ENCODE measurements around the gene ZSWIM1.

ZSWIM1 gene

DNA sequence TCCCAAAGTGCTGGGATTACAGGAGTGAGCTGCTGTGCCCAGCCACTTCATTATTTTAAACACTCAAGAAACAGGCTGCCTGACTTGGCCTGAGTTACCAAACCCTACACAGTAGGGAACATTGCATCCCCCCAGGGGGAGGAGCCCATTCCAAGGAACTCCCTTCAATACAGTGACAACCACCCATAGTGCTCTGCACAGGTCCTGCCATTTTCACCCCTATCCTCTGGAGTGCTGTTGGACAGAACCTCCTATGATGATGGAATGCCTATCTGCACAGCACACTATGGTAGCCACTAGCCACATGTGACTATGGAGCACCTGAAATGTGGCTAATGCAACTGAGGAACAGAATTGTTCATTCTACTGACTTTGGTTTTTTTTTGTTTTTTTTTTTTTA, 35.6 kb upstream of the ZSWIM1 start:
- no peak for TF ChIP-seq GATA2 (IDR thresholded peaks at IDR 0.05; ENCODE audit: low read depth, low read length)

GRCh38 chr20:45848421-45848820, 32.6 kb upstream of the ZSWIM1 start:
- TF ChIP-seq GATA2 (IDR thresholded peaks at IDR 0.05; ENCODE audit: low read depth, low read length) (no peak), GATA3 (IDR thresholded peaks at IDR 0.05; ENCODE audit: low read depth, low read length) (no peak)

- TF ChIP-seq GATA2 (IDR thresholded peaks at IDR 0.05; ENCODE audit: low read depth, low read length), result no peak
- TF ChIP-seq GATA3 (IDR thresholded peaks at IDR 0.05; ENCODE audit: low read depth, low read length), result no peak
Observed at GRCh38 chr20:45848969-45849582, 32.0 kb upstream of the ZSWIM1 start.

DNA sequence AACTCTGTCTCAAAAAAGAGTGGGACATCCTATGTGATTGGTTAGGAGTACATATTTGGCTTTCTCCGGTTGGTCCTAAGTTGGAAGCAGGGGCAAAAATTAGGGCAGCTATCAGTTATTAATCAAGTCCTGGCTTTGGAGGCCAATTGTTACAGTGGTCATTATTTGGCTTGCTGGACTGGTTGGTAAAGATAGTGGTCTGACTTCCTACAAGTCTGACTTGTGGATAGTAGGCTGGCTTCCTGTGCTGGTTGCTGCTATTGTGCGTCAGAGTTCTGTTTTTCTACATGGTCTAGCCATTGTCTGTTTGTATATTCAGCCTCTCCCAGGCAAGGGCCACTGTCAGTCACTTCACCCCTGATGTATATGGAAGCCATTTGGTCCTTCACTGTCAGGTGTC, 30.8 kb upstream of the ZSWIM1 start:
- TF ChIP-seq GATA3 (IDR thresholded peaks at IDR 0.05; ENCODE audit: low read depth, low read length) (no peak), GATA2 (IDR thresholded peaks at IDR 0.05; ENCODE audit: low read depth, low read length) (no peak)

GRCh38 chr20:45850926-45851325, 30.1 kb upstream of the ZSWIM1 start:
- TF ChIP-seq GATA2 (IDR thresholded peaks at IDR 0.05; ENCODE audit: low read depth, low read length), result no peak
- TF ChIP-seq GATA3 (IDR thresholded peaks at IDR 0.05; ENCODE audit: low read depth, low read length), result no peak

DNA sequence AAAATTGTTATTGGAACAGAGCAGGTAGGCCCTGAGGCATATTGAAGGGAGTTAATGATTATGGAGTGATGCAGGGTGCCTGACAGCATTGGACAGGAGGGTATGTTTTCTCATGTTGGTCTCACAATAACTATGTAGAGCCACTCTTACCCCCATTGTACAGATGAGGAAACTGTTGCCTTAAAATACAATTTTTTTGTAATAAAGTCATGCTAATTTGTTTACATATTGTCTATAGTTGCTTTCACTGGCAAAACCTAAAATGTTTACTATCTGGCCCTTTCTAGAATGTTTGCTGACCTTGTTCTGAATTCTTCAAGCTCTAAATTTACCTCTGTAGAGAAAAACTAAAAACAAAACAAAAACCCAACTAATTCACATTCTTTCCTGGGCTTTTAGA, 29.5 kb upstream of the ZSWIM1 start:
- no peak for TF ChIP-seq GATA3 (IDR thresholded peaks at IDR 0.05; ENCODE audit: low read depth, low read length)

DNA sequence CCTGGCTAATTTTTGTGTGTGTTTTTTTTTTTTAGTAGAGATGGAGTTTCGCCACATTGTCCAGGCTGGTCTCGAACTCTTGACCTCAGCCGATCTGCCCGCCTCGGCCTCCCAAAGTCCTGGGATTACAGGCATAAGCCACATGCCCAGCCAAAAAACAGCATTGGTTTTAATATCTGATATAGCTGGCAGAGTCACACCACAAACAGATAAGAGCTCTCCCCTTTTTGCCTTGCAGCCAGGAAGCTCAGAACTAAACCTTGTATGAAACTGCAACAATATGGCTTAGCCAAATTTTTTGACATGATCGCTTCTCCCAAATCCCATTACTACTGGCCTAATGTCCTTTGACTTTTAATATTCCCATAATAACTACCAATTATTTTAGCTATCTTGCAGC, 28.7 kb upstream of the ZSWIM1 start:
- TF ChIP-seq GATA3 (IDR thresholded peaks at IDR 0.05; ENCODE audit: low read depth, low read length), result no peak
- no peak for TF ChIP-seq GATA2 (IDR thresholded peaks at IDR 0.05; ENCODE audit: low read depth, low read length)

DNA sequence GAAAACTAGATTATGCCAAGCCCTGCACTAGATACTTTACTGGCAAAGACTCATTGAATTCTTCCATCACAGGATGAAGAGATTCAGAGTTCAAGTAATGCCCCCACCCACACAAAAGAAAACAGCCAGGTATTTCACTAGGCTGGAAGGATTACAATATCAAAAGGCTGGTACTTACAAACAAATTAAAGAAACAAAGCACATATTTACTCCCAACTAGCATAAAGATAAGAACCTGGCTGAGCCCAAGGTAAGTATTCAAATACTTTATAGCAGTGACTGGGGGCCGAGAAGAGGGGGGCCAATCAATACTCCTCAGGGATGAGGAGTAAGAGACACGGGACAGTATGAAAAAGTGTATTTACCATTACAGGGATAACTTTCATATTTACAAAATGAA, 27.5 kb upstream of the ZSWIM1 start:
- TF ChIP-seq GATA3 (IDR thresholded peaks at IDR 0.05; ENCODE audit: low read depth, low read length), result no peak
- TF ChIP-seq GATA2 (IDR thresholded peaks at IDR 0.05; ENCODE audit: low read depth, low read length), result no peak

GRCh38 chr20:45857114-45857881, 23.7 kb upstream of the ZSWIM1 start, which contains the start of the genes ACOT8 and ZSWIM3:
Gene ACOT8 (minus strand): TSS chr20:45857392. CDS start chr20:45857315, 77 bp downstream.
Gene ZSWIM3 (plus strand): TSS chr20:45857614. CDS start chr20:45857826, 212 bp downstream.
- TF ChIP-seq GATA3 (IDR thresholded peaks at IDR 0.05; ENCODE audit: low read depth, low read length), result no peak

DNA sequence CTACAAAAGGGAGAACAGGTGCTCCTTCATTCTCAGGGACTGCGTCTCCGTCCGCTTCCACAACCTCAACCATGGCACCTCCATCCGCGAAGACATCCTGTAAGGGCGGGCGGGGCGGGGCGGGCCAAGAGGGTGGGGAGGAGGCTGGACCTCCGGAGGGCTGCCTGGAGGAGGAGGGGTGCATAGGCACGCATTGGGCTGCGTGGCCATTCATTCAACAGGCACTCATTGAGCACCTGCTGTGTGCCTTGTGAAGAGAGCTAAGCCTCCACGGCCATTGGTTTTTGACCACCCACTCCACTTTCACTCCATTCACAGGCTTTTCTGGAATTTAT, 23.2 kb upstream of the ZSWIM1 start:
- no peak for TF ChIP-seq GATA2 (IDR thresholded peaks at IDR 0.05; ENCODE audit: low read depth, low read length)
- TF ChIP-seq GATA3 (IDR thresholded peaks at IDR 0.05; ENCODE audit: low read depth, low read length), result no peak

DNA sequence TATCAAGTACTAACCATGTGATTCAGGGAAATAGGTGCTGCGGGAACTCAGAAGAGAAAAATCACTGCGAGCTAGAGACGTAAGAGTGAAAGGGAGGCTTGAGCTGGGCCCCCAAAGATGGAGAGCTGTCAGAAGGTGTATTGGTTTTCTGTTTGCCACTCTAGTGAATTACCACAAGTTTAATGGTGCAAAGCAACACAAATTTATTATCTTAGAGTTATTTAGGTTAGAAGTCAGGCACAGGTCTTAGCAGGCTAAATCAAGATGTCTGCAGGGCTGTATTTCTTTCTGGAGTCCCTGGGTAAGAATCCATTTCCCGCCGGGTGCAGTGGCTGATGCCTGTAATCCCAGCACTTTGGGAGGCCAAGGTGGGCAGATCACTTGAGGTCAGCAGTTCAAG, 21.1 kb upstream of the ZSWIM1 start:
- no peak for TF ChIP-seq GATA3 (IDR thresholded peaks at IDR 0.05; ENCODE audit: low read depth, low read length)
- TF ChIP-seq GATA2 (IDR thresholded peaks at IDR 0.05; ENCODE audit: low read depth, low read length), result no peak

- TF ChIP-seq GATA3 (IDR thresholded peaks at IDR 0.05; ENCODE audit: low read depth, low read length) (no peak), GATA2 (IDR thresholded peaks at IDR 0.05; ENCODE audit: low read depth, low read length) (no peak)
Observed at GRCh38 chr20:45860560-45861220, 20.3 kb upstream of the ZSWIM1 start.

DNA sequence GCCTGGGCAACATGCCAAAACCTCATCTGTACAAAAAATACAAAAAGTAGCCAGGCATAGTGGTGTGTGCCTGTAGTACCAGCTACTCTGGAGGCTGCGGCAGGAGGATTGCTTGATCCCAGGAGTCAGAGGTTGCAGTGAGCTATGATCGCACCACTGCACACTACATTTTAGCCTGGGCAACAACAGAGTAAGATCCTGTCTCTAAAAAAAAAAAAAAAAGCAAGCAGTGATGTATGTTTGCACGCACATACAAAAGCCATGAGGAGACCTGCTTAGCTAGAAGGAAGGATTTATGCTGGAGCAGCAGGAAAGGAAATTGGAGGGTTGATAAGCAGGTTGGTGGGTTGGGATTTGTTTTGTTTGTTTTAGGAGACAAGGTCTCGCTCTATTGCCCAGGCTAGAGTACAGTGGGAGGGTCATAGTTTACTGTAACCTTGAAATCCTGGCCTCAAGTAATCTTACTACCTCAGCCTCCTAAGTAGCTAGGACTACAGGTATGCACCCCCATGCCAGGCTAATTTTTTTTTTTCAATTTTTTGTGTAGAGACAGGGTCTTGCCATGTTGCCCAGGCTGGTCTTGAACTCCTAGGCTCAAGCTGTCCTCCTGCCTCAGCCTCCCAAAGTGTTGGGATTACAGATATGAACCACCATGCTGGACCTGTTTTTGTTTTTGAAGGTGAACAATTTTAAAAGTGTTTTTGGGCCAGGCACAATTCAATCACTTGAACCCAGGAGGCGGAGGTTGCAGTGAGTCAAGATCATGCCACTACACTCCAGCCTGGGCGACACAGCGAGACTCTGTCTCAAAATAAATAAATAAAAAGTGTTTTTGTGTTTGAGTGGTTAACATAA, 19.6 kb upstream of the ZSWIM1 start:
- TF ChIP-seq GATA2 (IDR thresholded peaks at IDR 0.05; ENCODE audit: low read depth, low read length), result no peak

Data from SH-SY5Y (cell line).